ENCODE data around the gene HES7. TPM values are rescaled to one million over a fixed set of nuclear protein-coding genes. Genes with fewer than 3 reads are reported as not detected.

The HES7 gene
- total RNA-seq, 2 experiments from 2014 or later: 0.52 to 0.53 TPM

GRCh38 chr17:8117367-8117979, 6.4 kb downstream of the HES7 start:
- POLR2A ChIA-PET: interaction anchor here (0.9 to 4.0 kb wide), 6 partner anchors 21 to 130 kb away, joined by 3 to 24 read pairs (median 4); partner anchors contain the start of gene CTC1
- H3K9me3 Mint-ChIP-seq: peaks cover 2% of the 10 kb centered on the region
- DNase-seq (peak in 2 of 14 experiments; percentile 36 to 46), ATAC-seq (ENCODE audit: poor library complexity) (no peak)
- H3K4me3 Mint-ChIP-seq: peak overlapping the region; percentile 99
- Histone ChIP-seq H3K27me3 (ENCODE audit: control insufficient read depth in 1 of 2, insufficient read depth in 2 of 2, low read length in 2 of 2) (peaks cover 31 to 40% of the 10 kb centered on the region in 2 experiments), H3K36me3 (ENCODE audit: insufficient read depth, low read length) (no peaks in the 10 kb centered on the region), H3K9me3 (ENCODE audit: control insufficient read depth in 1 of 2, insufficient read depth in 1 of 2, low read length in 2 of 2) (no peaks in the 10 kb centered on the region), H3K4me1 (ENCODE audit: insufficient read depth, low read length) (peaks cover 50% of the 10 kb centered on the region), H3K4me3 (ENCODE audit: low read length) (peak overlapping the region; percentile 57), H3K27ac (ENCODE audit: low read depth in 1 of 2, low read length in 2 of 2) (no peak overlapping the region)
- peaks cover 33% of the 10 kb centered on the region for H3K36me3 Mint-ChIP-seq (ENCODE audit: low read depth)
- H3K27me3 Mint-ChIP-seq: peaks cover 70% of the 10 kb centered on the region
- intact Hi-C loops (cut with DNase I, micrococcal nuclease): loop anchor here in 1 of 2 experiments (10.0 kb wide), 1 partner anchor 257 kb away; the partner anchor contains the start of gene KRABD2
- H3K27ac Mint-ChIP-seq: peak overlapping the region; percentile 100
- CTCF ChIA-PET: interaction anchor here (1.7 to 2.0 kb wide), 2 partner anchors 38 to 108 kb away, joined by 4 to 6 read pairs; no protein-coding TSS in a partner anchor
- no peak for TF ChIP-seq CTCF (IDR thresholded peaks at IDR 0.05)
- peaks cover 40% of the 10 kb centered on the region for H3K4me1 Mint-ChIP-seq (ENCODE audit: low read depth)

GRCh38 chr17:8116776-8117175, 7.1 kb downstream of the HES7 start:
- H3K4me3 ChIP-seq (ENCODE audit: low read length): no peak overlapping the region
- no peak for ATAC-seq (ENCODE audit: poor library complexity)

GRCh38 chr17:8110907-8111306, 13.0 kb downstream of the HES7 start:
- intact Hi-C loops (cut with DNase I, micrococcal nuclease): loop anchor here (1.0 to 10.0 kb wide), 4 partner anchors 17 to 264 kb away; partner anchors contain the start of gene KRABD2 (in 1 of the 2)
- H3K27ac ChIP-seq (ENCODE audit: low read depth in 1 of 2, low read length in 2 of 2): no peak overlapping the region
- Mint-ChIP-seq H3K4me3 (peak overlapping the region; percentile 70), H3K36me3 (ENCODE audit: low read depth) (no peaks in the 10 kb centered on the region), H3K9me3 (no peaks in the 10 kb centered on the region), H3K4me1 (ENCODE audit: low read depth) (peaks cover 4% of the 10 kb centered on the region), H3K27ac (no peak overlapping the region), H3K27me3 (peaks cover 37% of the 10 kb centered on the region)
- ATAC-seq (ENCODE audit: poor library complexity): no peak
- CTCF ChIA-PET: interaction anchor here (1.1 to 2.4 kb wide), 10 partner anchors 8 to 53 kb away, joined by 3 to 17 read pairs (median 9); partner anchors contain the start of genes ALOXE3 and HES7
- POLR2A ChIA-PET: interaction anchor here (0.8 to 2.2 kb wide), 8 partner anchors 9 to 137 kb away, joined by 3 to 41 read pairs (median 6); partner anchors contain the start of genes ALOXE3, CTC1 and HES7
- H3K9me3 ChIP-seq (ENCODE audit: control insufficient read depth in 1 of 2, insufficient read depth in 1 of 2, low read length in 2 of 2): no peaks in the 10 kb centered on the region
- H3K4me1 ChIP-seq (ENCODE audit: insufficient read depth, low read length): peaks cover 13% of the 10 kb centered on the region
- no peak overlapping the region for H3K4me3 ChIP-seq (ENCODE audit: low read length)
- H3K27me3 ChIP-seq (ENCODE audit: control insufficient read depth in 1 of 2, insufficient read depth in 2 of 2, low read length in 2 of 2): peaks cover 17 to 20% of the 10 kb centered on the region in 2 experiments
- TF ChIP-seq CTCF (IDR thresholded peaks at IDR 0.05): no peak
- H3K36me3 ChIP-seq (ENCODE audit: insufficient read depth, low read length): no peaks in the 10 kb centered on the region
- DNase-seq: no peak

More at GRCh38 chr17:8116776-8117175, 7.1 kb downstream of the HES7 start:
- Mint-ChIP-seq H3K4me1 (ENCODE audit: low read depth) (peaks cover 37% of the 10 kb centered on the region), H3K36me3 (ENCODE audit: low read depth) (peaks cover 33% of the 10 kb centered on the region), H3K27me3 (peaks cover 70% of the 10 kb centered on the region), H3K9me3 (peaks cover 2% of the 10 kb centered on the region), H3K27ac (peak overlapping the region; percentile 27), H3K4me3 (peak overlapping the region; percentile 50)
- Histone ChIP-seq H3K36me3 (ENCODE audit: insufficient read depth, low read length) (no peaks in the 10 kb centered on the region), H3K9me3 (ENCODE audit: control insufficient read depth in 1 of 2, insufficient read depth in 1 of 2, low read length in 2 of 2) (no peaks in the 10 kb centered on the region), H3K27me3 (ENCODE audit: control insufficient read depth in 1 of 2, insufficient read depth in 2 of 2, low read length in 2 of 2) (peaks cover 33 to 37% of the 10 kb centered on the region in 2 experiments), H3K4me1 (ENCODE audit: insufficient read depth, low read length) (peaks cover 43% of the 10 kb centered on the region), H3K27ac (ENCODE audit: low read depth in 1 of 2, low read length in 2 of 2) (no peak overlapping the region)
- ChIA-PET CTCF (interaction anchor here (1.7 kb wide), 1 partner anchor 37 kb away, joined by 4 read pairs; no protein-coding TSS in a partner anchor), POLR2A (interaction anchor here (0.9 to 3.2 kb wide), 5 partner anchors 22 to 131 kb away, joined by 3 to 10 read pairs (median 3); partner anchors contain the start of gene CTC1)
- intact Hi-C loops (cut with DNase I, micrococcal nuclease): loop anchor here in 1 of 2 experiments (10.0 kb wide), 1 partner anchor 258 kb away; the partner anchor contains the start of gene KRABD2
- no peak for TF ChIP-seq CTCF (IDR thresholded peaks at IDR 0.05)
- peak in 1 of 14 experiments; percentile 22 for DNase-seq

Measured in CD4-positive, alpha-beta T cell (primary cell).